Activated B cell treated with CpG ODN at 0.5 μM for 24 hours (primary cell): Measurements from ENCODE around the gene BARHL2. TPM values are rescaled to one million over a fixed set of nuclear protein-coding genes. Genes with fewer than 3 reads are reported as not detected.

Source experiments
- ATAC-seq: fragments of 200-7000 bp; cut with Tn5 transposase; one replicate; pipeline ENCODE4 v1.10.0; 2021; ENCODE audit warnings: low read depth, mild to moderate bottlenecking, moderate library complexity
- CTCF ChIA-PET: fragments of 350-600 bp; sonication (Branson Sonifier 250); formaldehyde crosslinking; loops from one replicate; lab custom pipeline; 2021; ENCODE audit warnings: antibody characterized with exemption; lab: Charles Lee
- POLR2A ChIA-PET: fragments of 350-600 bp; sonication (Branson Sonifier 250); formaldehyde crosslinking; loops from one replicate; lab custom pipeline; 2021; ENCODE audit warnings: antibody characterized with exemption; lab: Charles Lee
- DNase-seq: peaks from one replicate; pipeline ENCODE4 v3.0.0; 2022
- H3K27ac Mint-ChIP-seq: one replicate; pipeline ENCODE4 v1.8.0; 2020; ENCODE audit warnings: mixed read lengths
- H3K27me3 Mint-ChIP-seq: one replicate; pipeline ENCODE4 v1.8.0; 2021; ENCODE audit warnings: mixed read lengths
- H3K36me3 Mint-ChIP-seq: one replicate; pipeline ENCODE4 v1.8.0; 2021; ENCODE audit warnings: low read depth, mixed read lengths
- H3K4me1 Mint-ChIP-seq: one replicate; pipeline ENCODE4 v1.8.0; 2021; ENCODE audit warnings: mixed read lengths
- H3K4me3 Mint-ChIP-seq: one replicate; pipeline ENCODE4 v1.8.0; 2020; ENCODE audit warnings: mild to moderate bottlenecking, mixed read lengths
- H3K9me3 Mint-ChIP-seq: one replicate; pipeline ENCODE4 v1.8.0; 2020; ENCODE audit warnings: mixed read lengths
- intact Hi-C: fragments of 100-400 bp; cut with micrococcal nuclease; formaldehyde crosslinking; loops from one replicate; pipeline ENCODE4 v1.15.1; 2024
- total RNA-seq: library from RNA; stranded (reverse); gene quantifications from 2 replicates; pipeline ENCODE4 v1.2.3, GENCODE V29; 2022
- TF ChIP-seq, protein P1 (sequence below): fragments of 200-600 bp; IDR thresholded peaks from one replicate; pipeline ENCODE4 v1.8.0; 2022; ENCODE audit warnings: antibody characterized with exemption, mild to moderate bottlenecking

BARHL2 gene
- total RNA-seq, 1 donor from 2014 or later: not detected

DNA sequence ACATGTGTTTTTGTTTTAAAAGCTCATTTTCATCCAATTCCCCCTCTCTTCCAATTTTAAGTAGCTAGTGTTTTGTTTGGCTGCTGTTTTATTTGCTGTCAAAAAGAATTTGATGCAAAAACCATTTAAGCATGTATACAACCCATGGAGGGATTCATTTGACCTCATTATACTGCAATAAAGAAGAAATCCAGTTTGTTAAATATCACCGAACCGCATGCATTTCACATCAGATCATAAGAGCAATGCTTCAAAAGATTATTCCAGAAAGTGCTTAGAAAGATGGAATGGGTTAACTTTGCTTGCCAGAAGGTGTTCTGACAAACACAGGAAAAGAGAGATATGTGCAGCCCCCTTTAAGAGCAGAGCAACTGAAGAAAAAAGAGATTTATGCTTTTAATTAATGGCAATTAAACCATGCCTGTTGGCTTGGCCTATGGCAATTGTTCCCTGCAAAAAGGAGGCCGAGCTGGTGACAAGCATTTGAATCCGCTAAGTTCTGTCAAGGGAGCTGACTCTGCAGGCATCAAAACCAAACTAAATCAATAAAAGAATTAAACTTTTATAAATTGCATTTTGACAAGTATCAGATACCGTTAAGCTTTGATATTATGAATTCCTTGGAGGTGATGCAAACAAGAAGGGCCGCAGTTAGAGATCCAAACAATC, 14.4 kb upstream of the BARHL2 start:
- DNase-seq (no peak), ATAC-seq (no peak)
- CTCF ChIA-PET: interaction anchor here (0.8 to 1.1 kb wide), 2 partner anchors 10 to 434 kb away, joined by 3 to 5 read pairs; no protein-coding TSS in a partner anchor
- H3K27ac Mint-ChIP-seq: no peak overlapping the region
- H3K9me3 Mint-ChIP-seq: peaks cover 2% of the 10 kb centered on the region
- no peaks in the 10 kb centered on the region for H3K36me3 Mint-ChIP-seq
- POLR2A ChIA-PET: no interaction called here
- H3K4me3 Mint-ChIP-seq: no peak overlapping the region
- TF ChIP-seq, protein P1, sequence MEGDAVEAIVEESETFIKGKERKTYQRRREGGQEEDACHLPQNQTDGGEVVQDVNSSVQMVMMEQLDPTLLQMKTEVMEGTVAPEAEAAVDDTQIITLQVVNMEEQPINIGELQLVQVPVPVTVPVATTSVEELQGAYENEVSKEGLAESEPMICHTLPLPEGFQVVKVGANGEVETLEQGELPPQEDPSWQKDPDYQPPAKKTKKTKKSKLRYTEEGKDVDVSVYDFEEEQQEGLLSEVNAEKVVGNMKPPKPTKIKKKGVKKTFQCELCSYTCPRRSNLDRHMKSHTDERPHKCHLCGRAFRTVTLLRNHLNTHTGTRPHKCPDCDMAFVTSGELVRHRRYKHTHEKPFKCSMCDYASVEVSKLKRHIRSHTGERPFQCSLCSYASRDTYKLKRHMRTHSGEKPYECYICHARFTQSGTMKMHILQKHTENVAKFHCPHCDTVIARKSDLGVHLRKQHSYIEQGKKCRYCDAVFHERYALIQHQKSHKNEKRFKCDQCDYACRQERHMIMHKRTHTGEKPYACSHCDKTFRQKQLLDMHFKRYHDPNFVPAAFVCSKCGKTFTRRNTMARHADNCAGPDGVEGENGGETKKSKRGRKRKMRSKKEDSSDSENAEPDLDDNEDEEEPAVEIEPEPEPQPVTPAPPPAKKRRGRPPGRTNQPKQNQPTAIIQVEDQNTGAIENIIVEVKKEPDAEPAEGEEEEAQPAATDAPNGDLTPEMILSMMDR: no peak
- peaks cover 68% of the 10 kb centered on the region for H3K27me3 Mint-ChIP-seq
- peaks cover 27% of the 10 kb centered on the region for H3K4me1 Mint-ChIP-seq
- intact Hi-C loops: loop anchor here (2.0 kb wide), 1 partner anchor 19 kb away; no protein-coding TSS in a partner anchor

DNA sequence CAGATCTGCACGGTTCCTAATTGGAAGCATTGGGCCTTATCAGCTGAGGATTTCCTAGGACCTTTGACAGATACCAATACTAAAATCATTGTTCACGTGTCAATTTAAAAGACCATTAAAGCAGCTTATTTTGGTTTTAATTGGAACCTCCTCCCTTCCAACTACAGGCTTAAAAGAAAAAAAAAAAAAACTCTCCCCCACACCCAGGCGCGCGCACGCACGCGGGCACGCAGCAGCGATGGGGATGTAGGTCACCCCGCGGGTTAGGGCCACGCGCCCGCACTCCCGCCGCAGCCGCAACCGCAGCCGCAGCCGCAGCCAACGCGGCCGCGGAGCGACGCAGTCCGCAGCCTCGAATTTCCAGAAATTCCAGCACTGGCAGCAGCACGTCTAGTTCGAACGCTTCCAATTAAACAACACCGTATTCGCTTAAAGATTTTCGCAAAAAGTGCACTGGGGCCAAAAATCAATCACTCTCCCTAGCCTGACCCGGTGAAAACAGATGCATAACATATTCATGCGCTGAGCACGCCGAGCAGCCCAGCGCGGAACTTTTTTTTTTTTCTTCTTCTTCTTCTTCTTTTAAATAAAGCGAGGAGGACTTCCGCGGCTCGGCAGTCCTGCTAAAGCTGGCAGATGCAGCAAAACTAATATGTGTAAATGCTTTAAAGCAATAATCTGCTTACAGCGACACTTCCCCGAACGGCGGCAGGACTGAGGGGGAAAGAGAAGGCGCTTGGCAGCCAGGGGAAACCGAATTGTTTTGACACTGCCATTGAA, 13.3 kb upstream of the BARHL2 start:
- Mint-ChIP-seq H3K27me3 (peaks cover 72% of the 10 kb centered on the region), H3K9me3 (peaks cover 2% of the 10 kb centered on the region), H3K4me3 (peak overlapping the region; percentile 75), H3K27ac (no peak overlapping the region), H3K36me3 (no peaks in the 10 kb centered on the region), H3K4me1 (peaks cover 34% of the 10 kb centered on the region)
- CTCF ChIA-PET: interaction anchor here (0.7 to 1.1 kb wide), 3 partner anchors 9 to 435 kb away, joined by 3 to 5 read pairs (median 4); no protein-coding TSS in a partner anchor
- POLR2A ChIA-PET: no interaction called here
- intact Hi-C loops: loop anchor here (2.0 kb wide), 1 partner anchor 18 kb away; no protein-coding TSS in a partner anchor
- ATAC-seq: no peak
- DNase-seq: no peak
- TF ChIP-seq, protein P1: no peak

DNA sequence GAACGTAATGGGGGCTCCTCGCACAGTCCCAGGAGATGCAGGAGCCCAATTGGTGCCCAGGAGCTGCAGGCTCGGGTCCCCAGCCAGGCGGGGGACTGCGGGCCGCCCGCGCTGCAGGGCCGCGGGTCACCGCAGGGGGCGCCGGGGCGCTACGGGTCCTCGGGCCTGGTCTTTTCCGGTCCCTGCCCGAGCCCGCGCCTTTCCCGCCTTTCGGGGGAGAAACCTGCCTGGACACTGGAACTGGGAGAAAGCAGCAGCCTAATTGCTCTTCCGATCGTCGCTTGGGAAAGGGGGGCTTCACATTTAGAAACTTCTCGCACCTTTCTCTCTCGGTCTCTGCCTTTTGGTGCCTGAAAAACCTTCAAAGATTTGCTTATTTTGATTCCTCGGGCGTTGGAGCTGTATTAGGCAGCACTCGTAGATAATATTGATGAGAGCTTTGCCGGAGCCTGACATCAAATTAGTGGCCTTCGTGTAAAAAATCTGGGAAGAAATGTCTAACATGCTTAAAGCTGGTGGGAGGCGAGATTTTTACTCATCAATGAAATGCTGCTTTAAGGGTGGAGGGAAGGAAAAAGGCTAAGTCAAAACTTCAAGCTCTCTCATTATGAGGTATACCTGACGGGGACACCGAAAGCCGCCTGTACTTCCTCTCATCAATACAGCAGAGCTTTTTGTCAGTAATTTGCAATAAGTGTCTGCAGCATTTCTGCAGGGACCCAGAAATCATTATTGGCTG, 12.6 kb upstream of the BARHL2 start:
- intact Hi-C loops: loop anchor here (2.0 kb wide), 2 partner anchors 17 to 107 kb away; no protein-coding TSS in a partner anchor
- POLR2A ChIA-PET: no interaction called here
- CTCF ChIA-PET: interaction anchor here (0.7 kb wide), 1 partner anchor 435 kb away, joined by 4 read pairs; no protein-coding TSS in a partner anchor
- H3K27me3 Mint-ChIP-seq: peaks cover 73% of the 10 kb centered on the region
- no peak for ATAC-seq
- TF ChIP-seq, protein P1: no peak
- H3K27ac Mint-ChIP-seq: no peak overlapping the region
- no peak for DNase-seq
- peaks cover 2% of the 10 kb centered on the region for H3K9me3 Mint-ChIP-seq
- peak overlapping the region; percentile 41 for H3K4me3 Mint-ChIP-seq
- no peaks in the 10 kb centered on the region for H3K36me3 Mint-ChIP-seq
- H3K4me1 Mint-ChIP-seq: peaks cover 39% of the 10 kb centered on the region

DNA sequence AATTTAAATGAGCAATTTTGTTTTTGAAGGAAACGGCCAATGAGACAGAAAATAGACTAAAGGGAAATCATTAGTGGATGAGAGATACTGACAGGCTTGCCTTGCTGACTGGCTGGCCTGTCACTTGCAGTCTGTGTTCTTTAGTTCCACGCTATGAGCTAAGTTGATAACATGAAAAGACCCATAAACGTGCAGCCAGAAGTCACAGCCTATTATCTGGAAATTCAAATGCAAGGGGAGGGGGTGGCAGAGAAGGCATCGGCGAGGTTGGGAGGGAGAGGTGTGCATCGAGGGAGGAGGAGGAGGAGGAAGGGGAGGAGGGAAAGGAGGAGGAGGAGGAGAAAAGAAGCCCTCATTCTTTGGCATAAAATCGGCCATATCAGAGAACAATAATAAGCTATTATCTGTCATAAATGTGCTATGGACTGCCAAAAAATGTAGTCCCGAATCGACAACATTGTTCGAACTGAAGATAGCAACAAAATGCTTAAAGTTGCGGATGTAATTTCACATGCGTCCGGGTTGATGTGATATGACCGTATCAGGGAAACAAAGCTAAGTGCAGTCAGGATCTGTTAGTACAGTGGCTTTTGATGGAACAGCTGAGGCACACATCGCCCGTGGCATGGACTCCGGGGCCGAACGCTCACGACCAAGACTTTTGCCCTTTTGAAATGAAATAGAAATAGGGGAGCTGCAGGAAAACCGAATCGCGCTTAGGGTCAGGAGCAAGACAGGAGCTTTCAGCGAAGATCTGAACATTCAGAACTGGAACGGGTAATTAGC, 11.6 kb upstream of the BARHL2 start:
- H3K27ac Mint-ChIP-seq: no peak overlapping the region

More for the DNA sequence above, 11.6 kb upstream of the BARHL2 start:
- Mint-ChIP-seq H3K9me3 (peaks cover 2% of the 10 kb centered on the region), H3K4me1 (peaks cover 42% of the 10 kb centered on the region), H3K27me3 (peaks cover 77% of the 10 kb centered on the region), H3K4me3 (no peak overlapping the region), H3K36me3 (no peaks in the 10 kb centered on the region)
- TF ChIP-seq, protein P1: no peak
- ATAC-seq (no peak), DNase-seq (no peak)
- POLR2A ChIA-PET: no interaction called here
- intact Hi-C loops: loop anchor here (2.0 kb wide), 1 partner anchor 108 kb away; no protein-coding TSS in a partner anchor
- CTCF ChIA-PET: interaction anchor here (0.6 kb wide), 1 partner anchor 1156 kb away, joined by 3 read pairs; no protein-coding TSS in a partner anchor
